Activated CD8-positive, alpha-beta memory T cell treated with anti-CD3 and anti-CD28 coated beads for 4 hours (primary cell): ENCODE data around the gene ZNF580.

Experiments used
- DNase-seq, 2 donors: peaks; one replicate each; pipeline ENCODE4 v3.0.0-alpha.2; 2020; ENCODE audit warnings: low read depth in 2 of 2

ZNF580 gene

DNA sequence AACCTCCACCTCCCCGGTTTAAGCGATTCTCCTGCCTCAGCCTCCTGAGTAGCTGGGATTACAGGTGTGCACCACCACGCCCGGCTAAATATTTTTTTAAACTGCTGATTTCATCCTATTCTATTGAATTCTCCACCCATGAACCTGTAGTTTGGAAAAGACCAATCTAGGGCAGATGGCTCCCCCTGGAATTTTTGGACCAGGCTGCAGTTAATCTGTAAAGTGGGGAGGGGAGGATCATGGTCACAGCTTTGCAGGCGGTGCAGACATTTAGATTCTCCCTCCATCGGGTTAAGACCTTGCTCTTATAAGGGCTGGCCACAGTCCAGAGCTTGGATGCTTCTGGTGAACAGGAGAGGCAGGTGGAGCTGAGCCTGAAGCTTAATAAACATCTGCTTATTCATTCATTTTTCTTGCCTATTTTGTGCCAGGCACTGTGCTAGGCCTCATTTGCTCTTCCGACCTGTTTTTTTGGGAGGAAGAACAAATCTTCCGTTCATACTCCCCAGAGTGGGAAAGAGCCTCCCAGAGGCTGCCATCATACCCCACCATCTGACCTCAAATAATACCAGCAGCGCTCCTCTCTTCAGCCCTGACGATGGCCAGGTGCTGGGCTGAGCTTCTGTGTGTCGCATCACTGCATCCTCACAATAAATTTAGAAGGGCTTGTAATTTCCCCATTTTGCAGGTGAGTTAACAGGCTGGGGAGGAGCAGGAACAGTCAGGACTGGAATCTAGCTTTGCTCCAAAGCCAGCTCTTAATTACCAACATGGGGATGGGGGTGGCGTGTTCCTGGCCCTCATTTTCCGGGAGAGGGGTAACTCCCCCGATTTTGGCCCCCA lies 6.3 kb downstream of the ZNF580 start:
- DNase-seq, result no peak

DNA sequence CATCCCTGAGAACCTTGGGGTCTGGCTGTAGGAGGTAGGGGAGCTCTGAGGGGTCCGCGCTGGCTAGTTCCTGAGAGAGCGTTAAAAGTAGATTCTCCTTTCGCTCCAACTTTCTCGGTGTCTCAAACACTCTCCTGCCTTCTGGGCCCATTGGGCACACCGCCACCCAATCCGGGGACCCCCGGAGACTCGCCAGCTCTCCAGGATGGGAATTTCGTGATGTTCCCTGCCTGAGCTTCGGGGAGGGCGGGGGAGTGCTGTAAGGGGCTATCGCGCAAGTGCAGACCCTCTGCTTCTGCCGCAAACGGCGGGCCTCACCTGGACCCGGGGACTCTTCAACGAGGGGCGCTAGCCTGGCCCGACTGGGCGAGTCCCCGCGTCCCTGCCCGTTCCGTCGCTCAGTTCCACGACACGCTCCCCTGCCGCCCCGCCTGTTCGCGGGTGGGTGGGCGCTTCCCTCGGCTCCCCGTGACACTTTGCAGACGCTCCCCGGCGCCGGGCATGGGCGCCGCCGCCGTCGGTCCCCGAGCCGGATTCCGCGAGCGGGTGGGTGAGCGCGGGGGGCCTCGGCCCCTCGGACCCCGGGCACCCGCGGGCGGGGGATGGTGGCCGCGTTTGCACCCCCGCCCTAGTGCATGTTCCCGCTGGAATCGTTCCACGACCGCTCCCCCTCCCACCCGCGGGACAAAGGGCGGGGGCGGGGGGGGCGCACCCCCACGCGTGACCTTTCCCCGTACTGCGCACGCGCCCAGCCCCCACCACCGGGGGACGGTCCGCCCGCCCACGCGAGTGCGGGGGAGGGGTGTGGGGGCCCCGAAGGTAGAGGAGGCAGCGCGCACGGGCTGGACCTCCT lies 7.2 kb downstream of the ZNF580 start, which contains the start of gene CCDC106:
CCDC106 (plus strand) TSS at position 481 of the 853 bp plus-strand sequence. CDS start 835 bp downstream, outside the sequence.
- DNase-seq, result no peak

DNA sequence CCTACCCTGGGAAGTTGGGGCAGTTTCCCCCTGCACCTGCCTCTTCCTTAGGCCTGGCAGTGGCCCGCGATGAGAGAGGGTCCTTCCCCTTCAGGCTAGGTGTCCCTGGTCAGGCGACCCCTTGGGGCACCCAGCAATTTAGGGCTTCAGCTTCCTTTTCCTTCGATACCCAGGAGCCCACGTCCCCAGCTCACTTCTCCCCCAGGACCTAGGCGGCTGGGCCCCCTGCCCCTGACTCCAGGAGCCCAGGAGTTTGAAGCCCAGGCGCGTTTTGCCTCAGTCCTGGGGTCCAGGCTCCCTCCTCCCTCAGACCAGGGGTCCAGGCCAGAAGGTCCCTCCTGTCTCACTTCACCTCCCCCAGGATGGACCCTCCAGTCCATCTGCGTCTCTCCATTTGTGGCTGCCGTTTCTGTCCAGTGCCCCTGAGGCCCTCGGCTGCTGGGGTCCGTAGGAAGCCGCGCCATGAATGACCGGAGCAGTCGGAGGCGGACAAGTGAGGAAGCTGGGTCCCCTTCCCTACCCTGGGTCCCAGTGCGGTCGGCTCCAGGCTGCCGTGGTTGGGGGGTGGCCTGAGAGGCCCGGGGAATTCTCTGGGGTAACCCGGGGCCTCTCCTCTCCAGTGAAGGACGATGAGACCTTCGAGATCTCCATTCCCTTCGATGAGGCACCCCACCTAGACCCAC lies 7.9 kb downstream of the ZNF580 start:
- DNase-seq, result no peak

DNA sequence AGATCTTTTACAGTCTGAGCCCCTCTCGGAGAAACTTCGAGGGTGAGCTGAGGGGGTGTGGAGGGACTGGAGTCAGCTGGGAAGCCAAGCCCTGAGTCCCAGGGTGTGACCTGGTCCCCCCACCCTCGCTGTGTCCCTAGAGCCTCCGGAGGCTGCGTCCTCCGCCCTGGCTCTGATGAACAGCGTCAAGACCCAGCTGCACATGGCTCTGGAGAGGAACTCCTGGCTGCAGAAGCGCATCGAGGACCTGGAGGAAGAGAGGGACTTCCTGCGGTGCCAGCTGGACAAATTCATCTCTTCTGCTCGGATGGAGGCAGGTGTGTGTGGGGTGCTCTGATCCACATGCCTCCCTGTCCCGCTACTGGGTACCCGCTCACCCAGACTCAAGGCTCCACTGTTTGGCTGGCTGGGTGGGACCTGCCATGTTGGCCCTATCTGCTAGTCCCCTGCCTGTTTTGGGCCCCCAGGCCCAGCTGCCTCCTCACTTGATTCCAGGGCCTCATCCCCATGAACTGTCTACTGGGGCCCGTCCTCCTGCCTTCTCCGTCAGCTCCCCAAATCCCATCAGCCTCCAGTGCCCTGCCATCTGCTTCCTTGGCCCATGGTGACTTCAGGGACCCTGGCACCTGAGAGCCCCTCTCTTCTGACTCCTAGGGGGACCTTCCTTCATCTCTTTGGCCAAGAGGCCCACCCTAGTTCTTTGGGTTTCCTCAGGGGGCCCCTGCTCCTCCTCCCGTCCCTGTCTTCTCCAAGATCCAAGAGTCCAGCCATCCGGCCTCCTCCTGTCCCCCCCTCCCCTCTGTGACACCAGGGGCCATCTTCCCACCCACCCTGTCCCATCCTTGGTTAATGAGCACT lies 8.7 kb downstream of the ZNF580 start:
- no peak for DNase-seq

DNA sequence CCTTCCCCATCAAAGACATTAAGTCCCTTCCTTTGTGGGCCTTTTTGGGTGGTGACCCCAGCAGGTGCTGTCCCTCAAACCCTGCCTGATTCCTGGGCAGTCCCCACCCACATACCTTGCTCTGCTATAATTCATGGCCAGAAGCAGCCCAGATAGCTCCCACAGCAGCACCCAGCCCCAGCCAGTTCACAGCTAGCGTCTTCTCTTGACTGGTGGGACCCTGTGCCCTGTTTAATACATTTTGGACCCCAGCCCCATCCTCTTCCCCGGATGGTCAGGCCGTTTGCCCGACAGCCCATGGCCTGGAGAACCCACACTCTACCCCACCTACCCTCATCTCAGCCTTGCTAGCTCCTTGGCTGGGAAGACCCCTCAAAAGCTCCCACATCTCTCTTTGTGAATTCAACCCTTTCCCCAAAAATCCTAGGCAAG lies 9.3 kb downstream of the ZNF580 start:
- no peak for DNase-seq

DNA sequence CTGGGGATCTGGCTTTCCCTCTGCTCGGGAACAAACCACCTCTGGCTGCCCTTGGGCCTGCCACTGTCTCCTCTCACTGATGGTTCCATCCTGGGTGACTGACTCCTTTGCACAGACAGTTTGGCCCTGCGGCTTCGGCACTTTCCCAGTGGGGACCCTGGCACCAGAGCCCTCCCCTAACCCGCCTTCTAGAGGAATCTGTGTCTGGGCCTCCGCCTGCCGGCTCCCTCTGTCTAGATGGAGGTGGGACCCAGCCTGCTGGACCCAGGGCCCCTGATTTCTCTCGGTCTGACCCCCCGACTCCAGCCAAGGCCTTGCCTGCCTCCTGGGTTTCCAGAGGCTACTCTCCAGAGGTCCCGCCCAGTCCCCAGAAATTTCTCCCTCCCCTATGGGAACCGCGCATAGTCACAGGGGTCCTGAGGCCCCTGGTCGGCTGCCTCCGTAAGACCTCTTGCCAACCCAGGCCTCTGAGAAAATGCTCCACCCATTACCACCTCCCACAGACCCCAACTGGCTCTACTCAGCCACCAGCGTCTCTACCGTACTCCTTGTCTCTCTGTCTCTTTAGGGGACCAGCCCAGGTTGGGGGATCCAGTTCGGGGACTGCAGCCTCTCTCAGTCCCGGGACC lies 9.9 kb downstream of the ZNF580 start:
- no peak for DNase-seq

DNA sequence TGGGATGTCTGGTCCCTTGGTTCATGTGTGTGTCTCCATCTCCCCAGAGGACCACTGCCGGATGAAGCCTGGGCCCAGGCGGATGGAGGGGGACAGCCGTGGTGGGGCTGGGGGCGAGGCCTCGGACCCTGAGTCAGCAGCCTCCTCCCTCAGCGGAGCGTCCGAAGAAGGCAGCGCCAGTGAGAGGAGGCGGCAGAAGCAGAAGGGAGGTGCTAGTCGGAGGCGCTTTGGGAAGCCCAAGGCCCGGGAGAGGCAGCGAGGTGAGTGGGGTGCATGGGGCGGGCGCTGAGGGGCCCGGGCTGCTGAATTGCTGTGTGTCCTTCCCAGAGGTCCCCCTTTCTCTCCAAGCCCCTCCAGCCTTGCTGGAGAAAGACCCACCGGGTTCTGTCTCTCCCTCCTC lies 10.4 kb downstream of the ZNF580 start:
- DNase-seq, result no peak

DNA sequence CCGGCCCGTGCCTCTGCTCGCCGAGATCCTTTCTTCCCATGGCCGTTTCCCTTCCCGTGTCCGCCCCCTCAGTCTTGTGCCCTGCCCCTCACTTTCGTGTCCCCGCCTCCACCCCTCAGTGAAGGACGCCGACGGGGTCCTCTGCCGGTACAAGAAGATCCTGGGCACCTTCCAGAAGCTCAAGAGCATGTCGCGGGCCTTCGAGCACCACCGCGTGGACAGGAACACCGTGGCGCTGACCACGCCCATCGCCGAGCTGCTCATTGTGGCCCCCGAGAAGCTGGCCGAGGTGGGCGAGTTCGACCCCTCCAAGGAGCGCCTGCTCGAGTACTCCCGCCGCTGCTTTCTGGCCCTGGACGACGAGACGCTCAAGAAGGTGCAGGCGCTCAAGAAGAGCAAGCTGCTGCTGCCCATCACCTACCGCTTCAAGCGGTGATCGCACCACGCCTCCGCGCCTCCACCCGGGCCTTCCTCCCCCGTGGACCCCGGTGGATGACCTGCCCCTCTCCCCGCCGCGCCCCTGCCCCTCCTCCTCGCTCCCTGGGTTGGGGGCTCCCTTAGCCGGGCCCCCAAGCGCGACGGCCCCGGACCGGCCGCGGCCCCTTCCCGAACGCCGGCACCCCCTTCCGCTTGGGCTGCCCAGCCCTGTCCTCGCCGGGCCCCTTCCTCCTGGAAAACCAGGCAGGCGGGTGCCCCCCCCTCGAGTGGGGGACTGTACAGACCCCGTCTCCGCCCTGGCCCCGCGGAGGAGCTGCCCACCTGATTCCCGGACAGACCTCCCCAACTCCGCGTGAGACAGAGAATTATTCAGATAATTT lies 11.7 kb downstream of the ZNF580 start:
- no peak for DNase-seq

DNA sequence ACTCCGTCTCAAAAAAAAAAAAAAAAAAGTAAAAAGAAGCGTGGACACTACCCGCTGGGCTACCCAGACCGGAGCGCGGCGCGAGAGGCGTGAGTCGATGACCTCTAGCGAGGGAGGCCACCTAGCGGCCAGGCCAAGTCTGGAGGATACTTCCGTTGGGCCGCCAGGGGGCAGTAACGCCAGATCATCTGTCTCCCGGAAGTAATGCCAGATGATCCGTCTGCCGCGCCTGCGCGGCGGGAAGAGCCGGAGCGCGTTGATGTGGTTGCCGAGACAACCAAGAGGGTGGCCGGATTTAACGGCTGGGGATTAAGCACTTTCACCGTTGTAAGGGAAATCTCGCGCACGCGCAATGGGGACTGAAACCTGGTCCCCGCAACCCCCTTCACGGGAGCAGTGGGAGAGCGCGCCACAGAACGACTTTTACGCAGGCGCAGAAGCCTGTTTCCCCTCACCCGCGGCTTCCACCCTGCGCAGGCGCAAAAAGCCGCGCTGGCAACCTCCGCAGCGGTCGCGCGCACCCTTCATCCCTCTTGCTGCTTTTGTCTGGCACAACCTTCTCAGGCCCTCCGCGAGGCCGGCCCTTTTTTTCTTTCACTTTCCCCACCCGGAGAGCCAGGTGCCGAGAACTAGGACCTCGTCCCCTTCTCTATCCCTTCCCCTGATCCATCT lies 13.0 kb downstream of the ZNF580 start:
- DNase-seq, result peak; percentile 99

DNA sequence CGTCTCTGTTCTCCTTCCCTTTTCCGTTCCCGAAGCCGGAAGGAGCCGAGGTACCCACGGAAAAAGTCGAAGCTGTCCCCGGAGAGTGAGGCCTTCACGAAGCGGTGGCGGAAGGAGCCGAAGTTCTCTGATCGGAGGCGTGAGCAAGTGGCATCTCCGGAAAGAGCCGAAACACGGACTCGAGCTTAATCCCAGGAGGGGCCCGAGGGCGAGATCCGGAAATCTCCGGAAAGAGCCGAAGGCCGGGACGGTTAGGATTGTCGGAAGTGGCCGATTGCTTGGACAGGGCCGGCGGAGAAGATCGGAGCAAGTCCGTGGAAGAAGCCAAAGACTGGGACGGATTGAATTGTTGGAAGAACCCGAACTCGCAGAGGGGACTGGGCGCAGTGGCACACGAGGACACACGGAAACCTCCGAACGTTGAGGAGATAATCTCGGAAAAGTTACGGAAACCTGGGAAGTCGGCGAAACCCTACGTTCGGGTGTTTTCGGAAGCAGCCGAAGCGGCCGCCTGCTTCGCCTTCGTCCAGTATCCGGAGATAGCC lies 13.6 kb downstream of the ZNF580 start:
- DNase-seq, result peak; percentile 95 to 98

DNA sequence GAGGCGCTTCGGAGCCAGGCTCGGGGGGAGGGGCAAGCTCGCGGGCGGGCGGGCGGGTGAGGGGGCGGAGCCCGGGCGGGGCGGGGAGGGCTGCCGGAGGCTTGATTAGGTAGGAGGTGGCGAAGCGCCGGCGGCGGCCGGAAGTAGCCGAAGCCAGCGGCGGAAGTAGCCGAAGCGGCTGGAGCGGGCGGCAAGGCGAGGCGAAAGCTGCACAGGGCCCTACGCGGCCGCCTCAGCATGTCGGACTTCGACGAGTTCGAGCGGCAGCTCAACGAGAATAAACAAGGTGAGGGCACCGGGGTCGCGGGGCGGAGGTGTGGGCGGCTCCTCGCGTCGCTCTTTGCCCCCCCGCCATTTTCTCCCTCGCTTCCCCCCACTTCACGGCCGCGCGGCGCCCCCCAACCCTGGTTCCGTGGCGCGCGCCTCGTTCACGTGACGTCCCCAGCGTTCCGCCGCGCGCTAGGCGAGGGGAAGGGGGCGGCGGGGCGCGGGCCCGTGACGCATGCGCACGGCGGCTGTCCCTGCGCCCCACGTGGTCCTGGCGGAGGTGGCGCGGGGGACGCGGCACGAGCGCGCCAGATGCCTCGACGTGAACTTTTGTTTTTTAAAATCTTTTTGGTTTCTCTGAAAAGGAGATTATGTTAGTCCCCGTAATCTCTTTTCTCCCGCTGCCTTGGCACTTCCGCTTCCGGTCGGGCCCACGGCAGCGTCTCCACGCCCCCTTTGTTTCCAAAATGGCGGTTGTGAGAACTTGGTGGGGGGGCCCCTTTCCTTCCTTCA lies 14.3 kb downstream of the ZNF580 start, which contains the start of gene U2AF2:
U2AF2 (plus strand) TSS at position 168 of the 780 bp plus-strand sequence; CDS start at position 238, 70 bp downstream.
- DNase-seq, result peak; percentile 90 to 93

DNA sequence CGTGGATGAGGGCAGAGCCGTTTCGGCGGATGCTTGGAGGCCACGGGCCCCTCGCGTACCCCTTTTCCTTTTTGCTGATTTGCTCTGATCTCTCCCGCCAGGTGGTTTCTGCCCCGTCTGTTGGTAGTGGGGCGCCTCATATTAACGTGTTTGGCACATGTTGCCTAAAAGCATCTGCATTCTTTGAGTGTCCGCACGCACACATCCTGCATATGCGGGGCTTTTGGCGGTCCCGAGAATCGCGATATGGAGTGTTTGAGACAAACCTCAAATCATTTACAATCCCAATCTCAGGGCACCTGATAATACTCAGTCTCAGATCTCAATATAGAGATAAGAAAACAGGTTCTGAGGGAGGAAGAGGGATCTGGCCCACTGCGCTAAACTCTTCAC lies 14.8 kb downstream of the ZNF580 start:
- DNase-seq, result no peak

DNA sequence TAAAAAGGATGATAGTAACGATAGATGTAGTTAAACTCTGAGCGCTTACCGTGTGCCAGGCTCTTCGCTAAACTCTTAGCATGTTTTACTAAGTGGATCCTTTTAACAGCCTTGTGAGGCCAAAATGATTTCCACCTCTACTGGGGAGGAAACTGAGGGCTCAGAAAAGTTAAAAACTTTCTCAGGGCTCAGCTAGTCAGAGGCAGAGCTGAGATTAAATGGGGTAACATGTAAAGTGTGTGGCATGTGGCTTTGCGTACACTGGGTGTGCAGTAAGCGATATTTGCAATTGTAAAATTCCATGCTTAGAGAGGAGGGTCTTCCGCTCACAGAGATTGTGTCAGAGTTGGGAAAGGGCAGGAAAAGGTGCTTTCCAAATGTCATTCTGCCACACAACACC lies 15.8 kb downstream of the ZNF580 start:
- no peak for DNase-seq

DNA sequence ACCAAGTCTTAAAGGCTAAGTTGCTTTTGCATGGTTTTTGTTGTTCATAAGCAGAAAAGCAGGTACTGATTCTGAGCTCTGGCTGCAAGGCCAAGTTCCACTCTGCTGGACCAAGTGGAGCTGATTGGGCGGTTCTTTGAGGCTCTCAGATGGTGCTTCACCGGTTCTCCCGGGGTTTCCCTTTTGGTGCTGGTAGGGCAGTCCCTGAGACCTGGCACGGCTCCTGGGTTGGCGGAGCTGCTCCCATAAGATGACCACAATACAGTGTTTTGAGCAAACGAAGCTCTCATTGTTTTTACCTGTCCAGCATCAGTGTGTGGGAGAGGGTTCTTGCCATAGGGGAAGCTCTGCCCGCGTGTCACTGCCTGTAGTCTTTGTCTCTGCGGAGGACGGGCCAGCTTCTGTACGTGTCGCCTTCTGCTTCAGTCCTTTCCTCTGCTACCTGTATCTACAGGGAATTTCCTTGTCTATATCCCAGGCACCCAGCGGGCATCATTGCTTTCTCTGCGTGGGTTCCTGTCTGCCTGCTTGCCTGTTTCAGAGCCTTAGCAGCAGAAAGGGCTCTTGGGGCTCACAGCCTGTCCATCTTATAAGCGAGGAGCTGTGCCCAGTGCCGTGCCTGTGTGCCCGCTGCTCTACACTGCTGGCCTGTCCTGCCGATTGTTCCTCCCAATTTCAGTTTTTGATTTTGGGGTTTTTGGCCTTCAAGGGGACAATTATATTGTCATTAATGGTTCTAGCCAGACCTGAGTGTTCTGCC lies 16.4 kb downstream of the ZNF580 start:
- DNase-seq, result no peak

DNA sequence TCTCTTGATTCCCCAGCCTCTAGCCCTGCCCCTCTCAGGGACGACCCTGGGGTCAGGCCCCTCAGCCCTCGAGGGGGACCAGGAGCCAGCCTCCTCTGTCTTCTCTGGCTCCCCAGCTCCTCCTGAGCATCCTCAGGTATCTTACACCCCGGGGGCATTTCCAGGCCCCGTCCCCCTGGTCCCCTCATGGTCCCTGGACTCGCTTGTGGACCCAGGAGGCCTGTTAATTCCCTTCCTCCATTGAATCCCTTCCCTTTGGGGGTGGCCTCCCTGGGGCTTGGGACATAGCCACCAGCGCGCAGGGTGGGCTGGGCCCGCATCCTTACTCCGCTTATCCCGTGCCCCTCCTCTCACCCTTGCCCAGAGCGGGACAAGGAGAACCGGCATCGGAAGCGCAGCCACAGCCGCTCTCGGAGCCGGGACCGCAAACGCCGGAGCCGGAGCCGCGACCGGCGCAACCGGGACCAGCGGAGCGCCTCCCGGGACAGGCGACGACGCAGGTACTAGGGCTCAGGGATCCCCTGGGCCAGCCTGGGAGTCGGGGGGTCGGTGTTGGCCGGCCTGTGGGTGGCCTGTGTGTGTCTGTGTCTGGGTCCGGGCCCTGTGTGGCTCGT lies 18.2 kb downstream of the ZNF580 start:
- no peak for DNase-seq

DNA sequence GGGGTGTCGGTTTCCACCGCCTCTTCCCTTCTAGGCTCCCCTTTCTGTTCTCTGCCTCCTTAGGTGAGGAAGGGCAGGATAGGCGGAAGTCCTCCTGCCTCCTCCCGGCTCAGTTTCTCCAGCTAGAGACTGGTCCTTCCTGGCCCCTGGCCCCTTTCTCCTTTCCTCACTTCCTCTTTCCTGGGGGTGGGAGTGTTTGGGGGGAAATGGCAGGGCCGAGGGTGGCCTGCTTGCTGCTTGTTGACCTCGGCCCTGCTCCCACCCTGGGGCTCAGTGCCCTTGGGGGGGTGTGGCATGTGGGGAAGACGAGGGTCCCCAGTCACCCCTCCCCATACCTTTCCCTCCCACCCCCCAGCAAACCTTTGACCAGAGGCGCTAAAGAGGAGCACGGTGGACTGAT lies 19.0 kb downstream of the ZNF580 start:
- DNase-seq, result no peak

DNA sequence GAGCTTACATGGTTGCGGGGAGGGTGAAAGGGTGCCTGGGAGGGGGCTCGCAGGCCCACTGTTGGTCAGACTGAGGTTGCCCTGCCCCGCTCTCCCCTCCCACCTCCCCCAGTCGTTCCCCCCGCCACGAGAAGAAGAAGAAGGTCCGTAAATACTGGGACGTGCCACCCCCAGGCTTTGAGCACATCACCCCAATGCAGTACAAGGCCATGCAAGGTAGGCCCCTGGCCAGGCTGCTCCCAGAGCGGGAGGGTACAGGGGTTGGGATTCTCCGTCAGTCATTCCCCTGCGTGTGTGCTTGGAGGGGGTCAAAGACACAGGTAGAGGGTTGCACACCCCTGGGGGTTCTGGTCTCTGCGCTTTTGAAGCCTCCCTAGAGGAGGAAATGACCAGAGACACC lies 19.6 kb downstream of the ZNF580 start:
- no peak for DNase-seq
